Measurements from ENCODE around the gene MMP8. TPM values are rescaled to one million over a fixed set of nuclear protein-coding genes. Genes with fewer than 3 reads are reported as not detected.

The MMP8 gene
- total RNA-seq = not detected

GRCh38 chr11:102724904-102725500 lies at the start of gene MMP8:
Gene MMP8, minus strand, starts transcription at chr11:102724954. Its CDS starts 99 bp downstream, at chr11:102724855.
- DNase-seq = no peak
- Histone ChIP-seq H3K36me3 (no peaks in the 10 kb centered on the region), H3K4me1 (no peaks in the 10 kb centered on the region), H3K9me3 (no peaks in the 10 kb centered on the region), H3K4me3 (no peak within 1 kb of the TSS), H3K9ac (ENCODE audit: low read depth in 2 of 2, low read length in 2 of 2) (no peak within 1 kb of the TSS), H3K27me3 (no peaks in the 10 kb centered on the region), H3K27ac (no peak within 1 kb of the TSS)
- TF ChIP-seq CTCF (IDR thresholded peaks at IDR 0.05) = no peak
- intact Hi-C loops (cut with DNase I) = no loop called here

GRCh38 chr11:102773386-102773785 lies 48.6 kb upstream of the MMP8 start:
- Histone ChIP-seq H3K9ac (ENCODE audit: low read depth in 2 of 2, low read length in 2 of 2) (no peak overlapping the region), H3K9me3 (no peaks in the 10 kb centered on the region), H3K27me3 (no peaks in the 10 kb centered on the region), H3K4me1 (no peaks in the 10 kb centered on the region), H3K27ac (no peak overlapping the region), H3K36me3 (no peaks in the 10 kb centered on the region), H3K4me3 (no peak overlapping the region)
- intact Hi-C loops (cut with DNase I) = no loop called here
- no peak for DNase-seq
- no peak for TF ChIP-seq CTCF (IDR thresholded peaks at IDR 0.05)

- H3K4me1 ChIP-seq = no peaks in the 10 kb centered on the region
- H3K27me3 ChIP-seq = no peaks in the 10 kb centered on the region
- H3K27ac ChIP-seq = no peak overlapping the region
- no peak for TF ChIP-seq CTCF (IDR thresholded peaks at IDR 0.05)
- no peak overlapping the region for H3K9ac ChIP-seq (ENCODE audit: low read depth in 2 of 2, low read length in 2 of 2)
- H3K36me3 ChIP-seq = no peaks in the 10 kb centered on the region
- no peak overlapping the region for H3K4me3 ChIP-seq
- no peaks in the 10 kb centered on the region for H3K9me3 ChIP-seq
- intact Hi-C loops (cut with DNase I) = no loop called here
- DNase-seq = no peak
Measured at GRCh38 chr11:102771351-102771750, 46.6 kb upstream of the MMP8 start.

GRCh38 chr11:102770191-102770590 lies 45.4 kb upstream of the MMP8 start:
- DNase-seq = no peak

GRCh38 chr11:102767800-102768199 lies 43.0 kb upstream of the MMP8 start:
- H3K4me1 ChIP-seq = no peaks in the 10 kb centered on the region
- no peak overlapping the region for H3K4me3 ChIP-seq
- H3K36me3 ChIP-seq = no peaks in the 10 kb centered on the region
- H3K9me3 ChIP-seq = no peaks in the 10 kb centered on the region
- no peak for TF ChIP-seq CTCF (IDR thresholded peaks at IDR 0.05)
- no peaks in the 10 kb centered on the region for H3K27me3 ChIP-seq
- no peak for DNase-seq
- H3K9ac ChIP-seq (ENCODE audit: low read depth in 2 of 2, low read length in 2 of 2) = no peak overlapping the region
- intact Hi-C loops (cut with DNase I) = no loop called here
- H3K27ac ChIP-seq = no peak overlapping the region

More at GRCh38 chr11:102770191-102770590, 45.4 kb upstream of the MMP8 start:
- Histone ChIP-seq H3K4me3 (no peak overlapping the region), H3K27me3 (no peaks in the 10 kb centered on the region), H3K4me1 (no peaks in the 10 kb centered on the region), H3K9ac (ENCODE audit: low read depth in 2 of 2, low read length in 2 of 2) (no peak overlapping the region), H3K36me3 (no peaks in the 10 kb centered on the region), H3K9me3 (no peaks in the 10 kb centered on the region), H3K27ac (no peak overlapping the region)
- TF ChIP-seq CTCF (IDR thresholded peaks at IDR 0.05) = no peak
- intact Hi-C loops (cut with DNase I) = no loop called here

Measured in colonic mucosa (tissue), 4 donors.